GM20000 (cell line): ENCODE measurements around the gene HRH2.

Source experiments
- DNase-seq: peaks from one replicate; pipeline ENCODE4 v3.0.0; 2012; ENCODE audit warnings: low spot score
- TF ChIP-seq, protein P1 (sequence below): IDR thresholded peaks from 2 replicates; pipeline ENCODE4 v1.5.1; 2012; ENCODE audit warnings: mild to moderate bottlenecking, control low read depth; ENCODE audit errors: extremely low read depth, missing control alignments

Gene HRH2

DNA sequence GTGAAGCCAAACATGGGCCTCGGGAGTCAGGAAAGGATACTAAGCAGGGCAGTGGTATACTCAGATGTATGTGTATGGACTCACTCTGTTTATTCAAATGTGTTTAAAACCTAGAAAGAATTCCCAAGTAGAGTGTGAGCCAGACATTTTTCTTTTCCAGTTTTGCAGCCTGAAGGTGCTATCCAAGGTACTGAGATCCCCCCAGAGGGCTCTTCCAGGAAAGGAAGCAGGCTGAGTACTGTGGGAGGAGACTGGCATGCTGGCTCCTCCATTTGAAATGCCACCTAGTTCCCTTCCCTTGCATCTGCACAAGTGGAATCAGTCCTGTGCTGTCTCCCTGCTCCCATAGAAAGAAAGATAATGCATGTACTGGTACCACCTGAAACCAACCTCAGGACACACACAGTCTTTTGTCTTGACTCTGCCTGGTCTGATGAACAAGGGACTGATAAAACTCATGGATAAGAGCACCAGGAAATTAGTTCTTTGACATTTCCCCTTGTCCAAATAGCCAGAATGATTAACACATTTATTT is 85.9 kb downstream of the HRH2 start:
- TF ChIP-seq, protein P1, sequence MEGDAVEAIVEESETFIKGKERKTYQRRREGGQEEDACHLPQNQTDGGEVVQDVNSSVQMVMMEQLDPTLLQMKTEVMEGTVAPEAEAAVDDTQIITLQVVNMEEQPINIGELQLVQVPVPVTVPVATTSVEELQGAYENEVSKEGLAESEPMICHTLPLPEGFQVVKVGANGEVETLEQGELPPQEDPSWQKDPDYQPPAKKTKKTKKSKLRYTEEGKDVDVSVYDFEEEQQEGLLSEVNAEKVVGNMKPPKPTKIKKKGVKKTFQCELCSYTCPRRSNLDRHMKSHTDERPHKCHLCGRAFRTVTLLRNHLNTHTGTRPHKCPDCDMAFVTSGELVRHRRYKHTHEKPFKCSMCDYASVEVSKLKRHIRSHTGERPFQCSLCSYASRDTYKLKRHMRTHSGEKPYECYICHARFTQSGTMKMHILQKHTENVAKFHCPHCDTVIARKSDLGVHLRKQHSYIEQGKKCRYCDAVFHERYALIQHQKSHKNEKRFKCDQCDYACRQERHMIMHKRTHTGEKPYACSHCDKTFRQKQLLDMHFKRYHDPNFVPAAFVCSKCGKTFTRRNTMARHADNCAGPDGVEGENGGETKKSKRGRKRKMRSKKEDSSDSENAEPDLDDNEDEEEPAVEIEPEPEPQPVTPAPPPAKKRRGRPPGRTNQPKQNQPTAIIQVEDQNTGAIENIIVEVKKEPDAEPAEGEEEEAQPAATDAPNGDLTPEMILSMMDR, result no peak
- no peak for DNase-seq

DNA sequence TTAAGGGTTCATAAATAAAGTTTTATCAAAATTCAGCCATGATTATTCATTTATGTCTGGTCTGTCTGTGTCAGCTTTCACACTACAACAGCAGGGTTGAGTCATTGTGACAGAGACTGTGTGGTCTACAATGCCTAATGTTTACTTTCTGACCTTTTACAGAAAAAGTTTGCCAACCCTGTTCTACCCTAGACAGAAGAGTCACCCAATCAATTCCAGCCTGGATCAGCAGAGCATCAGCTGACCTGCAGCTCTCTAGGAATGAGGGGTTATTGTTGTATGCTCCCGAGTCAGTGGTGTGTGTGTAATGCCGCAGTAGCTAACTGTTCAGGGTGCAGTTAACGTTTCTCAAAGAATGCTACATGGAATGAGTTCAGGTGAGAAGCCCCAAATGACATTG is 87.3 kb downstream of the HRH2 start:
- TF ChIP-seq, protein P1, result no peak
- no peak for DNase-seq

DNA sequence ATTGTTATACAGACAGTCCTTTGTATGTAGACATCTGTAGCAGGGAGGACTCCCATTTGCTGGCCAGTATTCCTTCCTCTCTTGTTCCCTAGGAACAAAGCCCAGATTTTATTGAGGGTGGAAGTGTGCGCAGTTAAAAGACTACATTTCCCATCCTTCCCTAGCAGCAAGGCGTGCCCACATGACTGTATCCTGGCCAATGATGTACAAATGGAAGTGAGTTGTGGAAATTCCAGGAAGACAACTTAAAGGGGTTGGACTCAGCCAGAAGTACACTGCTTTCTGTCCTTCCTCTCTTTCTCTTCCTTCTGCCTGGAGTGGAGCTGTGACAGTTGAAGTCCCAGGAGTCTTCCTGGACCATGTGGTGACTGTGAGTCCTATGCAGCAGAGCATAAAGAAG is 89.0 kb downstream of the HRH2 start:
- no peak for DNase-seq
- TF ChIP-seq, protein P1, result no peak

DNA sequence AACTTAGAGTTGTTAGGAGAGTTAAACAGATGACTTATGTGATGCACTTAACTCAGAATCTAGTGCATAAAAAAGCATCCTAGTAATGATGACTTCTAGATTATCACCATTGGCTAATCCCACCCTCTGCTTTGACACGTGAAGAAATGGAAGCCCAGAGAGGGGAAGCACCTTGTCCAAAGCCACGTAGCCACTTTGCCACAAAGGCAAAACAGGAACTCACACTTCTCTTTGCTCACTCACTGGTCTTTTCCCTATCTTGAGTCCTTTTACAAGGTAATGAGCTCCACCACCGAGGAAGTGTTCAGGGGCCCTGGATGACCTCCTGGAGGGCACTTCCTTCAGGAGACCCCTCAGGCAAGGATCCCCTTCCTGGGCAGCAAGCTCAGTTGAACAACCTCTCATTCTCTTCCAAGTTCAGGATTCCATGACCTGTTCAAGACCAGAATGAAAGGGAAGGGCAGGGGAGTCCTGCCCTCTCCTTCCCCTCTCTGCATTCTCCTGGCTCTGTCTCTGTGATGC is 89.7 kb downstream of the HRH2 start:
- TF ChIP-seq, protein P1, result no peak
- no peak for DNase-seq

DNA sequence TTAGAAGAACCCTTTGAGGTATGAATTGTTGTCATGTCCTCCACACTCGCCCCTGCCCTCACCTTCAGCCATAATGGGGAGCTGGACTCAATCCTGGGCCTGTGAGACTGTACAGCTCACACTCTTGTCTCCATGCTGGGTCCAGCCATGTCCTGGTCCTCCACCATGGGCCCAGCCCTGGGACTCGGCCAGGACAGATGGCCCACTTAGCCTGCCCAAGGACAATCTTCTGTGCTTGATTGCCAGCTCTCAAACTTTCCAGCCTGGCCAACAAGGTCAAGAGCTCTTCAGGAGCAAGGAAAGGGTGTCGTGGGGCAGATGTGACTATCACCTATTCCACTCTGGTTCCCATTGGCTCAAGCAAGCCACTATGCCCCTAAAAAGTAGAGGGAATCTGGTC is 90.8 kb downstream of the HRH2 start:
- DNase-seq, result no peak
- TF ChIP-seq, protein P1, result no peak

DNA sequence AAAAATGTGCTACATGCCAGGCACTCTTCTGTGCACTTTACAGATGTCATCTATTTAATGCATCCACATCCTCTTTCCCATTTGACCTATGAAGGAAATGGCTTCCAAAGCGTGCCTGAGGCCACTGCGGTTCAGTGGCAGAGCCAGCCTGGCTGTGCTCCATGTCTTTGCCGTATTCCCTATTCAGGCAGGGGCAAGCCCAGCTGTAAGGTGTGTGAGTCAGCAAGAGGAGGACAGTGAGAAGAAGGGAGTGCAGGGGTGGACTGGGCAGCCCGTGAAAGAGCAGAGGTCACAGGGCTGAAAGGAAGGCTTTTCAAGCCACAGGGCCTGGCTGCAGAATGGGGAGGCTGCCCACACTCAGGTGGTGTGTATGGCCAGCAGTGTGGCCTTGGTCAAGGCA is 91.7 kb downstream of the HRH2 start:
- no peak for DNase-seq
- TF ChIP-seq, protein P1, result no peak

DNA sequence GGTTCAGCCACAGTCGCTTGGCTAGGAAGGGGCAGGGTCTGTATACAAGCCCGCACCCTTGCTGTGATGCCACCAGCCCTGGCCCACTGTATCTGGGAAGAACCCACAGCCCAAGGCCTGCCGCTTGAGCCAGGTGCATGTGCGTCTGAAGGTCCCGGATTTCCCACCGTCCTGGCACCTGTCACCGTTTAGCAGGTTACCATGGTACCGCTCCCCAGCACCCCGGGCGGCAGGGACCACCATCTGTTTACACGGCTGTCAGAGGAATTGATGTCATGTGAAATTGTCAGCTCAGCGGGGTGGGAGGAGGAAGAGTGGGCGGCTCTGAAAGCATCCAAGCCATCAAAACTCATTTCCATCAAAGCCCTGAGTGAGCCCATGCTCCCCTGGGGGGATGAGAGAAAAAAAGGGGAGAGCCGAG is 92.7 kb downstream of the HRH2 start:
- TF ChIP-seq, protein P1, result no peak
- no peak for DNase-seq
